ENCODE measurements around the gene MALAT1.

The MALAT1 gene

DNA sequence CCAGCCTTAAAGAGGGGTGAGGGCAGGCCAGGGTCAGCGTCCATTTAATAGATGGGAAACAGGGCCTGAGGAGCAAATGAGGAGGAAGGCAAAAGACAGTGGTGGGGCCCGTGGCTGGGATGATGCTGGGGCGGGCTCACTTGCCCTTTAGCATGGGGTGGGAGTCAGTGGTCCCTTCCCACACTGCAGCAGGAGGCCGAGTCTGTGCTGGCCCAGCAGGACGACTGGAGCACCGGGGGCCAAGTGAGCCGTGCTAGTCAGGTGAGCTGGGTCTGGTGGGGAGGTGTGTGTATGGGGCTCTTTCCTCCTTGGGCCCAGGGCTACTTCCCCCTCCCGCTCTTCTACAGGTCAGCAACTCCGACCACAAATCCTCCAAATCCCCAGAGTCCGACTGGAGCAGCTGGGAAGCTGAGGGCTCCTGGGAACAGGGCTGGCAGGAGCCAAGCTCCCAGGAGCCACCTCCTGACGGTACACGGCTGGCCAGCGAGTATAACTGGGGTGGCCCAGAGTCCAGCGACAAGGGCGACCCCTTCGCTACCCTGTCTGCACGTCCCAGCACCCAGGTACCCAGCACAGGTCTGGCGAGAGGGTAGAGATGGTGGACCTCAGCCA, 38.9 kb downstream of the MALAT1 start:
- no peak overlapping the region for H2BK120ac ChIP-seq (ENCODE audit: low read depth, low read length)
- no peak overlapping the region for H2BK12ac ChIP-seq (ENCODE audit: low read length in 2 of 2)
- H3K79me1 ChIP-seq (replicated peaks; ENCODE audit: low read length, poor library complexity, severe bottlenecking), result peaks cover 7% of the 10 kb centered on the region
- peaks cover 61 to 75% of the 10 kb centered on the region in 2 experiments for H3K36me3 ChIP-seq (ENCODE audit: control insufficient read depth in 1 of 2, insufficient read depth in 2 of 2, low read depth in 1 of 2, low read length in 2 of 2)
- H3K14ac ChIP-seq (ENCODE audit: low read length in 2 of 2), result no peak overlapping the region
- no peaks in the 10 kb centered on the region for H3K9me3 ChIP-seq (ENCODE audit: control insufficient read depth, low read length)
- no peaks in the 10 kb centered on the region for H3K27me3 ChIP-seq (ENCODE audit: control insufficient read depth in 1 of 2, insufficient read depth in 1 of 2, low read length in 2 of 2)
- H3K4ac ChIP-seq (ENCODE audit: low read depth in 1 of 2, low read length in 2 of 2), result no peak overlapping the region
- no peak overlapping the region for H2AFZ ChIP-seq (ENCODE audit: low read depth, low read length)
- no peak overlapping the region for H3K4me3 ChIP-seq (ENCODE audit: insufficient read depth in 1 of 2, low read depth in 1 of 2, low read length in 2 of 2)
- H2BK15ac ChIP-seq (ENCODE audit: low read depth, poor library complexity, severe bottlenecking), result no peak overlapping the region
- no peak overlapping the region for H3K4me2 ChIP-seq (ENCODE audit: low read length, poor library complexity, severe bottlenecking)
- no peak for DNase-seq
- H2AK5ac ChIP-seq (ENCODE audit: low read length, severe bottlenecking), result no peak overlapping the region
- H4K91ac ChIP-seq (ENCODE audit: low read length), result no peak overlapping the region
- peaks cover 31% of the 10 kb centered on the region for H3K4me1 ChIP-seq (ENCODE audit: control insufficient read depth, insufficient read depth, low read depth, low read length)
- H3K23ac ChIP-seq (ENCODE audit: low read length in 2 of 2), result no peak overlapping the region
- H2BK5ac ChIP-seq (ENCODE audit: low read depth, low read length, poor library complexity, severe bottlenecking), result no peak overlapping the region
- H3K18ac ChIP-seq (ENCODE audit: low read depth in 1 of 2, low read length in 2 of 2), result no peak overlapping the region
- no peak overlapping the region for H3K27ac ChIP-seq (ENCODE audit: low read length, poor library complexity, severe bottlenecking)
- WGBS, result 83% methylated on average over 14 of the region's 18 CpGs
- no peak overlapping the region for H3K9ac ChIP-seq (ENCODE audit: low read length)
- no peak overlapping the region for H4K8ac ChIP-seq (ENCODE audit: low read length)

DNA sequence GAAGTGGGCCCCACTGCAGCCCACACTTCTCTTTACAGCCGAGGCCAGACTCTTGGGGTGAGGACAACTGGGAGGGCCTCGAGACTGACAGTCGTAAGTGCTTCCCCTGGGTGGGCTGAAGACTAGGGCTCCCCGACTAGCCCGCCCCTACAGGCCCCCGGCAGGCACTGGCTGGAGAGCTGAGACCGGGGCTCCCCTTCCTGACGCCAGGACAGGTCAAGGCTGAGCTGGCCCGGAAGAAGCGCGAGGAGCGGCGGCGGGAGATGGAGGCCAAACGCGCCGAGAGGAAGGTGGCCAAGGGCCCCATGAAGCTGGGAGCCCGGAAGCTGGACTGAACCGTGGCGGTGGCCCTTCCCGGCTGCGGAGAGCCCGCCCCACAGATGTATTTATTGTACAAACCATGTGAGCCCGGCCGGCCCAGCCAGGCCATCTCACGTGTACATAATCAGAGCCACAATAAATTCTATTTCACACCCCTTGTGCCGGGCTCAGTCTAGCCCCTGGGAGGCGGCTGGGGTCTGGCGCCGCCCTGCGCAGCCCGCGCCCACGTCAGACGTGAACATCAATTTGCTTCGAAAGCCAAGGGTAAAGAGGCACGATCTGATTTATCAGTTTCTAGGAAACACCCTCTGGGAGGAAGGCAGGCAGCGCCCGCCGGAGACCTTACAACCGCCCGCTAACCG, 39.5 kb downstream of the MALAT1 start:
- Histone ChIP-seq H3K18ac (ENCODE audit: low read depth in 1 of 2, low read length in 2 of 2) (no peak overlapping the region), H3K9me3 (ENCODE audit: control insufficient read depth, low read length) (no peaks in the 10 kb centered on the region), H3K4ac (ENCODE audit: low read depth in 1 of 2, low read length in 2 of 2) (no peak overlapping the region), H2AK5ac (ENCODE audit: low read length, severe bottlenecking) (no peak overlapping the region), H3K27ac (ENCODE audit: low read length, poor library complexity, severe bottlenecking) (no peak overlapping the region), H2BK12ac (ENCODE audit: low read length in 2 of 2) (no peak overlapping the region), H2BK5ac (ENCODE audit: low read depth, low read length, poor library complexity, severe bottlenecking) (no peak overlapping the region), H3K4me3 (ENCODE audit: insufficient read depth in 1 of 2, low read depth in 1 of 2, low read length in 2 of 2) (no peak overlapping the region), H4K91ac (ENCODE audit: low read length) (no peak overlapping the region), H3K14ac (ENCODE audit: low read length in 2 of 2) (no peak overlapping the region), H2AFZ (ENCODE audit: low read depth, low read length) (no peak overlapping the region), H4K8ac (ENCODE audit: low read length) (peak overlapping the region; percentile 64), H3K4me2 (ENCODE audit: low read length, poor library complexity, severe bottlenecking) (no peak overlapping the region), H3K23ac (ENCODE audit: low read length in 2 of 2) (no peak overlapping the region), H3K9ac (ENCODE audit: low read length) (no peak overlapping the region), H3K27me3 (ENCODE audit: control insufficient read depth in 1 of 2, insufficient read depth in 1 of 2, low read length in 2 of 2) (no peaks in the 10 kb centered on the region), H2BK120ac (ENCODE audit: low read depth, low read length) (no peak overlapping the region), H2BK15ac (ENCODE audit: low read depth, poor library complexity, severe bottlenecking) (no peak overlapping the region), H3K36me3 (ENCODE audit: control insufficient read depth in 1 of 2, insufficient read depth in 2 of 2, low read depth in 1 of 2, low read length in 2 of 2) (peaks cover 61 to 75% of the 10 kb centered on the region in 2 experiments), H3K79me1 (replicated peaks; ENCODE audit: low read length, poor library complexity, severe bottlenecking) (peaks cover 5% of the 10 kb centered on the region), H3K4me1 (ENCODE audit: control insufficient read depth, insufficient read depth, low read depth, low read length) (peaks cover 30% of the 10 kb centered on the region)
- no peak for DNase-seq
- 91% methylated on average over 43 of the region's 43 CpGs for WGBS

DNA sequence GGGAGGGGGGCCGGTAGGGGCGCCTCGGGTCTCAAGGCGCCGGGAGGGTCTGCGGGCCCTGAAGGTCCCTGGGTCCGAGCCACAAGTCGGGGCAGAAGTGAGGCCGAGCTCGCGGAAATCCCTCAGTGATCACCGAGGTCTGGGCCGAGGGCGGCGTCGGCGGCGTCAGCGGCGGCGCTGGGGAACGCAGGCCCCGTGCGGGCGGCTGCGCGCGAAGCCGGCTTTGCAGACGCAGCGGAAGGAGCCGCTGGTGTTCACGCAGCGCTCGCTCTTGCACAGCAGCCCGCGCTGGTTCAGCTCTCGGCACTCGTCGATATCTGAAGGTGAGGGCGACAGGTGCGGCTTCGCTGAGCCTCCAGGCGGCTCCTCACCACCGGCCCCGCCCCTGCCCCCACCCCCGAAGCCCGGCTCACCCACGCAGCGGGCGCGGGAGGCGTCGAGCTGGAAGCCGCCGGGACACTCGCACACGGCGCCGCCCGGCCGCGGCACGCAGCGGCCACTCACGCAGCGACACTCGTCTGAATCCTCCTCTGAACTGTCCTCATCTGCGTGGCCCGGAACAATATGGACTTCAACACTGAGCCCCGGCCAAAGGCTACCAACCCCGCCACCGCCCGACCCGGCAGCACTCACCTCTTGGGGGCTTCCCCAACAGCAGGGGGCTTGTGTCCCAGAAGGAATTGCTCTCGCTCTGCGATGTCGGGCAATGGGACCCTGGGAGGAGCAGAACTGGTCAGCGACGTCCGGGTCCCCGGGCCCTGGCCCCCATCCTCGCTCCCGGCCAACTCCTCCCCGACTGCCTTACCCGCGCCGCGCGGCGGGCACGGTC, 40.3 kb downstream of the MALAT1 start:
- Histone ChIP-seq H3K14ac (ENCODE audit: low read length in 2 of 2) (no peak overlapping the region), H3K9ac (ENCODE audit: low read length) (no peak overlapping the region), H3K4me3 (ENCODE audit: insufficient read depth in 1 of 2, low read depth in 1 of 2, low read length in 2 of 2) (peak overlapping the region in 1 of 2 experiments; percentile 51), H2AFZ (ENCODE audit: low read depth, low read length) (no peak overlapping the region), H4K8ac (ENCODE audit: low read length) (peak overlapping the region; percentile 88), H3K4me1 (ENCODE audit: control insufficient read depth, insufficient read depth, low read depth, low read length) (peaks cover 30% of the 10 kb centered on the region), H3K9me3 (ENCODE audit: control insufficient read depth, low read length) (no peaks in the 10 kb centered on the region), H3K4me2 (ENCODE audit: low read length, poor library complexity, severe bottlenecking) (peak overlapping the region; percentile 60), H3K18ac (ENCODE audit: low read depth in 1 of 2, low read length in 2 of 2) (peak overlapping the region in 1 of 2 experiments; percentile 92), H3K27ac (ENCODE audit: low read length, poor library complexity, severe bottlenecking) (no peak overlapping the region), H3K23ac (ENCODE audit: low read length in 2 of 2) (peak overlapping the region in 1 of 2 experiments; percentile 48), H2BK15ac (ENCODE audit: low read depth, poor library complexity, severe bottlenecking) (peak overlapping the region; percentile 83), H3K79me1 (replicated peaks; ENCODE audit: low read length, poor library complexity, severe bottlenecking) (peaks cover 5% of the 10 kb centered on the region), H4K91ac (ENCODE audit: low read length) (peak overlapping the region; percentile 83), H2BK12ac (ENCODE audit: low read length in 2 of 2) (peak overlapping the region; percentile 15 to 75), H3K4ac (ENCODE audit: low read depth in 1 of 2, low read length in 2 of 2) (peak overlapping the region; percentile 12 to 41), H2BK5ac (ENCODE audit: low read depth, low read length, poor library complexity, severe bottlenecking) (no peak overlapping the region), H2AK5ac (ENCODE audit: low read length, severe bottlenecking) (peak overlapping the region; percentile 46), H3K36me3 (ENCODE audit: control insufficient read depth in 1 of 2, insufficient read depth in 2 of 2, low read depth in 1 of 2, low read length in 2 of 2) (peaks cover 63 to 77% of the 10 kb centered on the region in 2 experiments), H3K27me3 (ENCODE audit: control insufficient read depth in 1 of 2, insufficient read depth in 1 of 2, low read length in 2 of 2) (no peaks in the 10 kb centered on the region), H2BK120ac (ENCODE audit: low read depth, low read length) (no peak overlapping the region)
- DNase-seq, result no peak
- whole genome bisulfite sequencing, result 27% methylated on average over 90 of the region's 92 CpGs

Data from mesenchymal stem cell (in vitro differentiated cells and primary cell).